Measurements from ENCODE around the gene MXRA8. TPM values are rescaled to one million over a fixed set of nuclear protein-coding genes. Genes with fewer than 3 reads are reported as not detected.

Gene MXRA8
- total RNA-seq, 4 donors from 2014 or later, result 57.1 to 143 (median 106) TPM

DNA sequence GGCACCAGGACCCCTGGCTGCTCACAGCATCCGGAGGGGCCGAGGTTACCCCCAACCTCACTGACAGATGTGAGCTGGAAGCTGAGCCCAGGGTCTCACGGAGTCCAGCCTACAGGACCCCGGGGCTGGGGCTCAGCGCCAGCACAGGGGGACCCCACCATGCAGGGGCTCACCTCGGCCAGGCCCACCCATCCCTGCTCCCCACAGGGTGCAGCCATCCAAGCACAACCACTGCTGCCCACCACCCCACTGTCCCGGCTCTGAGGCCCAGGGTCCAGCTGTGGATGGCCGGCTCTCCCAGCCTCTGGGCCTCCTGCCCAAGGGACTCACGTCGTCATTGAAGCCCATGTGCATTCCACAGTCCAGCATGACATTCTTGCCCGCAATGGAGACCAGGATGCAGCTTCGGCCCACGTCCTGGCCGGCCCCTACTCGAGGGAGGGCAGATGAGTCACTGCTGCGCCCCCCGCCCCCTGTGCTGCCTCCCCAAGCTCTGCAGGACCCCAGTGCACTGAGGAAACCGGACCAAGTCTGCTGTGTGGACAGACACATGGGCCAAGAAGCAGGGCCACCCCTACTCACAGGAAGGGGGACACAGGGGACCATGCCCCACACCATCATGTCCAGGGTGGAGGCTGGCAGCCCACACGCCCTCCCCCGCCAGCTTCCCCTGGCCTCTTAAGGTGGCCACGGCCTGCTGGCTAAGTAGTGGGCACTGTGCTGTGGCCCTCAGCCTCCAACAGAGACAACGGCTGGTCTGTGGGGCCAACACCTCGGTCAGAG, 37.5 kb downstream of the MXRA8 start:
- no peak for DNase-seq
- Histone ChIP-seq H3K27me3 (no peaks in the 10 kb centered on the region), H3K4me3 (replicated peaks in 1 of 3) (no peak overlapping the region), H3K4me1 (peaks cover 16 to 39% of the 10 kb centered on the region in 2 donors), H3K36me3 (peaks cover 4 to 11% of the 10 kb centered on the region in 2 donors), H3K9me3 (no peaks in the 10 kb centered on the region), H3K27ac (no peak overlapping the region)
- 80 to 90% methylated on average over 1 to 10 of the region's 23 CpGs for WGBS, 2 donors
- TF ChIP-seq POLR2A (IDR thresholded peaks at IDR 0.05), result no peak
- TF ChIP-seq CTCF (IDR thresholded peaks at IDR 0.05), result no peak
- intact Hi-C loops (cut with DNase I), result loop anchor here (10.0 kb wide), 1 partner anchor 46 kb away; the partner anchor contains the start of gene UBE2J2

- no peak overlapping the region for H3K4me3 ChIP-seq (replicated peaks in 1 of 3)
- no peak for DNase-seq
- H3K27ac ChIP-seq, result no peak overlapping the region
- H3K27me3 ChIP-seq, result no peaks in the 10 kb centered on the region
- H3K4me1 ChIP-seq, result peaks cover 6 to 30% of the 10 kb centered on the region in 2 donors
- H3K36me3 ChIP-seq, result peaks cover 5 to 18% of the 10 kb centered on the region in 2 donors
- no peak for TF ChIP-seq POLR2A (IDR thresholded peaks at IDR 0.05)
- no peak for TF ChIP-seq CTCF (IDR thresholded peaks at IDR 0.05)
- 93 to 94% methylated on average over 13 of the region's 13 CpGs for whole genome bisulfite sequencing, 2 donors
- intact Hi-C loops (cut with DNase I), result loop anchor here (5.0 kb wide), 1 partner anchor 38 kb away; the partner anchor contains the start of gene MXRA8
- no peaks in the 10 kb centered on the region for H3K9me3 ChIP-seq
Observed at GRCh38 chr1:1319646-1319941, 38.8 kb downstream of the MXRA8 start.

- no peaks in the 10 kb centered on the region for H3K9me3 ChIP-seq
- peaks cover 6 to 30% of the 10 kb centered on the region in 2 donors for H3K4me1 ChIP-seq
- H3K27me3 ChIP-seq, result no peaks in the 10 kb centered on the region
- no peak for TF ChIP-seq CTCF (IDR thresholded peaks at IDR 0.05)
- TF ChIP-seq POLR2A (IDR thresholded peaks at IDR 0.05), result no peak
- H3K36me3 ChIP-seq, result peaks cover 11 to 24% of the 10 kb centered on the region in 2 donors
- 90 to 92% methylated on average over 30 to 36 of the region's 36 CpGs for WGBS, 2 donors
- no peak for DNase-seq
- H3K27ac ChIP-seq, result no peak overlapping the region
- intact Hi-C loops (cut with DNase I), result loop anchor here (5.0 kb wide), 1 partner anchor 38 kb away; the partner anchor contains the start of gene MXRA8
- no peak overlapping the region for H3K4me3 ChIP-seq (replicated peaks in 1 of 3)
Observed at GRCh38 chr1:1318777-1319645, 39.3 kb downstream of the MXRA8 start.

DNA sequence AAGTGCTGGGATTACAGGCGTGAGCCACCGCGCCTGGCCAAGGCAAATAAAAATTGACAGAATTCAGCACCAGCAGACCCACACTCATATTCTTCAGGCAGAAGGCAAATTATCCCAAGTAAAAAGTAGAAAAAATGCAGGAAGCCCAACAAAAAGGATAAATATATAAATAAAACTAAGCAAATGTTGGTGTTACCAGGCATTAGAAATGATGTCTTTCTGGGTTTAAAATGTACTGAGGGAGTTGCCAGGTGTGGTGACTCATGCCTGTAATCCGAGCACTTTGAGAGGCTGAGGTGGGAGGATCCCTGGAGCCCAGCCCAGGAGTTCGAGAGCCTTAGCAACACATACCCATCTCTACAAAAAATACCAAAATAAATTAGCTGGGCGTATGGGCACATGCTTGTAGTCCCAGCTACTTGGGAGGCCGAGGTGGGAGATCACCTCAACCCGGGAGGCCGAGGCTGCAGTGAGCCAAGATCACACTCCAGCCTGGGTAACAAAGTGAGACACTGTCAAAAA, 40.2 kb downstream of the MXRA8 start:
- Histone ChIP-seq H3K9me3 (no peaks in the 10 kb centered on the region), H3K27ac (peak overlapping the region in 1 of 3 donors; percentile 29), H3K27me3 (no peaks in the 10 kb centered on the region), H3K4me3 (replicated peaks in 1 of 3) (no peak overlapping the region), H3K4me1 (peaks cover 6 to 26% of the 10 kb centered on the region in 2 donors), H3K36me3 (peaks cover 17 to 32% of the 10 kb centered on the region in 2 donors)
- intact Hi-C loops (cut with DNase I), result loop anchor here (5.0 kb wide), 1 partner anchor 39 kb away; the partner anchor contains the start of gene MXRA8
- peak; percentile 94 to 95 for DNase-seq
- 61 to 66% methylated on average over 9 of the region's 9 CpGs for WGBS, 2 donors
- TF ChIP-seq POLR2A (IDR thresholded peaks at IDR 0.05) (no peak), CTCF (IDR thresholded peaks at IDR 0.05) (no peak)

Measured in thyroid gland (tissue), 4 donors.